ENCODE results near the gene CORO6. TPM values are rescaled to one million over a fixed set of nuclear protein-coding genes. Genes with fewer than 3 reads are reported as not detected.

CORO6 gene
- total and polyA plus RNA-seq, 10 of the 15 experiments (the other 5 are each of a cell fraction or from before 2014, with no cell fraction given): 0.26 to 5.0 (median 1.7) TPM; not detected in 1

- no peak overlapping the region for H3K9ac ChIP-seq (ENCODE audit: control insufficient read depth, insufficient read depth, low read length)
- H3K27me3 ChIP-seq (replicated peaks in 1 of 2; ENCODE audit: control insufficient read depth in 2 of 2, insufficient read depth in 2 of 2, low read length in 1 of 2): no peaks in the 10 kb centered on the region
- H3K4me2 ChIP-seq (ENCODE audit: control insufficient read depth, insufficient read depth): peak overlapping the region; percentile 89; the same call in 1 of the 2 replicates
- H3K79me2 ChIP-seq (ENCODE audit: control insufficient read depth, insufficient read depth, low read length): peaks cover 33% of the 10 kb centered on the region
- TF ChIP-seq, protein P1, sequence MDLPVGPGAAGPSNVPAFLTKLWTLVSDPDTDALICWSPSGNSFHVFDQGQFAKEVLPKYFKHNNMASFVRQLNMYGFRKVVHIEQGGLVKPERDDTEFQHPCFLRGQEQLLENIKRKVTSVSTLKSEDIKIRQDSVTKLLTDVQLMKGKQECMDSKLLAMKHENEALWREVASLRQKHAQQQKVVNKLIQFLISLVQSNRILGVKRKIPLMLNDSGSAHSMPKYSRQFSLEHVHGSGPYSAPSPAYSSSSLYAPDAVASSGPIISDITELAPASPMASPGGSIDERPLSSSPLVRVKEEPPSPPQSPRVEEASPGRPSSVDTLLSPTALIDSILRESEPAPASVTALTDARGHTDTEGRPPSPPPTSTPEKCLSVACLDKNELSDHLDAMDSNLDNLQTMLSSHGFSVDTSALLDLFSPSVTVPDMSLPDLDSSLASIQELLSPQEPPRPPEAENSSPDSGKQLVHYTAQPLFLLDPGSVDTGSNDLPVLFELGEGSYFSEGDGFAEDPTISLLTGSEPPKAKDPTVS (IDR thresholded peaks at IDR 0.05; ENCODE audit: low read depth, low read length): no peak
- TF ChIP-seq ASH2L (IDR thresholded peaks at IDR 0.05; ENCODE audit: borderline replicate concordance, low read depth) (no peak), ZNF217 (IDR thresholded peaks at IDR 0.05) (no peak)
- BruUV-seq (replicated peaks): no TSS peak
- 69% methylated on average over 9 of the region's 9 CpGs for WGBS (ENCODE audit: insufficient coverage, insufficient replicate concordance, low lambda C conversion rate, missing lambda C conversion rate)
- H4K20me1 ChIP-seq (ENCODE audit: control insufficient read depth, insufficient read depth): no peaks in the 10 kb centered on the region
- peaks cover 41% of the 10 kb centered on the region for H3K4me1 ChIP-seq (ENCODE audit: control insufficient read depth, insufficient read depth, low read length)
- in situ Hi-C loops (cut with MboI): no loop called here
- ChIA-PET RAD21 (ENCODE audit: unreplicated experiment) (interaction anchor here (0.8 to 2.0 kb wide), 5 partner anchors 16 to 136 kb away, joined by 3 to 11 read pairs (median 4); no protein-coding TSS in a partner anchor), POLR2A (interaction anchor here (1.0 to 3.1 kb wide), 2 partner anchors 14 to 30 kb away, joined by 3 to 9 read pairs; no protein-coding TSS in a partner anchor), CTCF (interaction anchor here (0.8 to 6.7 kb wide), 7 partner anchors 8 to 421 kb away, joined by 3 to 82 read pairs (median 5); no protein-coding TSS in a partner anchor), SMC1A (ENCODE audit: uncharacterized antibody, unreplicated experiment) (interaction anchor here (0.7 to 2.9 kb wide), 7 partner anchors 14 to 217 kb away, joined by 3 to 15 read pairs (median 3); no protein-coding TSS in a partner anchor)
- FAIRE-seq: no peak
- ATAC-seq: no peak
- H3K4me3 ChIP-seq: peak overlapping the region; percentile 94; the same call in 1 of the 2 replicates
- H3K27ac ChIP-seq (ENCODE audit: control insufficient read depth, insufficient read depth): no peak overlapping the region
- H3K36me3 ChIP-seq (ENCODE audit: control insufficient read depth in 2 of 2, insufficient read depth in 2 of 2, low read length in 1 of 2): peaks cover 0 to under 1% of the 10 kb centered on the region in 2 experiments; a peak in 2 of 4 replicates
- no peak overlapping the region for H2AFZ ChIP-seq (ENCODE audit: control insufficient read depth, low read depth, low read length)
- intact Hi-C loops (cut with micrococcal nuclease; ENCODE audit: unreplicated experiment): no loop called here
- DNase-seq (ENCODE audit: low read depth, low spot score): no peak
- H3K9me3 ChIP-seq (replicated peaks; ENCODE audit: control insufficient read depth, insufficient read depth, low read length): no peaks in the 10 kb centered on the region
Observed at GRCh38 chr17:29586676-29587469, 35.8 kb downstream of the CORO6 start.
